ENCODE data around the gene EXOSC2. TPM values are rescaled to one million over a fixed set of nuclear protein-coding genes. Genes with fewer than 3 reads are reported as not detected.
"Not testable (repeated sequence)": the region's sequence is repeated elsewhere in the genome, so short reads cannot be mapped to it uniquely, and the experiment has no call there.

Gene EXOSC2
- polyA plus RNA-seq, 4 donors: 39.1 to 54.4 (median 43.5) TPM

- no peak for DNase-seq (ENCODE audit: low read depth in 4 of 4, low spot score in 2 of 4)
Observed at GRCh38 chr9:130666393-130667119, 27.0 kb upstream of the EXOSC2 start.

GRCh38 chr9:130667120-130667435 lies 26.5 kb upstream of the EXOSC2 start:
- no peak for DNase-seq (ENCODE audit: low read depth in 4 of 4, low spot score in 2 of 4)

GRCh38 chr9:130668196-130668595 lies 25.4 kb upstream of the EXOSC2 start:
- no peak for DNase-seq (ENCODE audit: low read depth in 4 of 4, low spot score in 2 of 4)

- no peak for DNase-seq (ENCODE audit: low read depth in 4 of 4, low spot score in 2 of 4)
Observed at GRCh38 chr9:130668659-130669058, 24.9 kb upstream of the EXOSC2 start.

- DNase-seq (ENCODE audit: low read depth in 4 of 4, low spot score in 2 of 4): no peak
Observed at GRCh38 chr9:130669965-130670364, 23.6 kb upstream of the EXOSC2 start.

GRCh38 chr9:130670644-130671043 lies 22.9 kb upstream of the EXOSC2 start:
- DNase-seq (ENCODE audit: low read depth in 4 of 4, low spot score in 2 of 4): no peak

- no peak for DNase-seq (ENCODE audit: low read depth in 4 of 4, low spot score in 2 of 4)
Observed at GRCh38 chr9:130672466-130672865, 21.1 kb upstream of the EXOSC2 start.

GRCh38 chr9:130672933-130673615 lies 20.5 kb upstream of the EXOSC2 start:
- DNase-seq (ENCODE audit: low read depth in 4 of 4, low spot score in 2 of 4): no peak

- no peak for DNase-seq (ENCODE audit: low read depth in 4 of 4, low spot score in 2 of 4)
Observed at GRCh38 chr9:130675396-130675795, 18.2 kb upstream of the EXOSC2 start.

- DNase-seq (ENCODE audit: low read depth in 4 of 4, low spot score in 2 of 4): no peak
Observed at GRCh38 chr9:130677252-130677651, 16.3 kb upstream of the EXOSC2 start.

- DNase-seq (ENCODE audit: low read depth in 4 of 4, low spot score in 2 of 4): no peak
Observed at GRCh38 chr9:130680836-130681768, 12.5 kb upstream of the EXOSC2 start.

GRCh38 chr9:130681769-130682420 lies 11.7 kb upstream of the EXOSC2 start:
- no peak for DNase-seq (ENCODE audit: low read depth in 4 of 4, low spot score in 2 of 4)

- peak in 1 of 4 donors; percentile 56 for DNase-seq (ENCODE audit: low read depth in 4 of 4, low spot score in 2 of 4)
Observed at GRCh38 chr9:130682421-130683121, 11.0 kb upstream of the EXOSC2 start.

GRCh38 chr9:130685104-130685503 lies 8.5 kb upstream of the EXOSC2 start:
- no peak for DNase-seq (ENCODE audit: low read depth in 4 of 4, low spot score in 2 of 4)

- not testable (repeated sequence) for DNase-seq (ENCODE audit: low read depth in 4 of 4, low spot score in 2 of 4)
Observed at GRCh38 chr9:130685945-130686344, 7.6 kb upstream of the EXOSC2 start.

GRCh38 chr9:130687615-130688014 lies 6.0 kb upstream of the EXOSC2 start:
- DNase-seq (ENCODE audit: low read depth in 4 of 4, low spot score in 2 of 4): no peak

GRCh38 chr9:130688072-130688471 lies 5.5 kb upstream of the EXOSC2 start:
- no peak for DNase-seq (ENCODE audit: low read depth in 4 of 4, low spot score in 2 of 4)

GRCh38 chr9:130689572-130689936 lies 4.0 kb upstream of the EXOSC2 start:
- no peak for DNase-seq (ENCODE audit: low read depth in 4 of 4, low spot score in 2 of 4)

GRCh38 chr9:130689937-130690700 lies 3.5 kb upstream of the EXOSC2 start:
- DNase-seq (ENCODE audit: low read depth in 4 of 4, low spot score in 2 of 4): peak in 1 of 4 donors; percentile 72

Data from left renal cortex interstitium (tissue), 4 donors.